Hepatocyte (in vitro differentiated cells): ENCODE results near the gene MYO1D.

Experiments used
- EZH2 ChIP-seq: fragments of 200-600 bp; sonication (generic); IDR thresholded peaks from 2 replicates; pipeline ENCODE4 v1.6.1; 2016; ENCODE audit warnings: antibody characterized with exemption, mild to moderate bottlenecking, borderline replicate concordance
- TF ChIP-seq, protein P1 (sequence below): fragments of 200-600 bp; sonication (generic); IDR thresholded peaks from 2 replicates; pipeline ENCODE4 v1.5.1; 2016; ENCODE audit warnings: antibody characterized with exemption, mild to moderate bottlenecking; ENCODE audit not compliant: poor library complexity

DNA sequence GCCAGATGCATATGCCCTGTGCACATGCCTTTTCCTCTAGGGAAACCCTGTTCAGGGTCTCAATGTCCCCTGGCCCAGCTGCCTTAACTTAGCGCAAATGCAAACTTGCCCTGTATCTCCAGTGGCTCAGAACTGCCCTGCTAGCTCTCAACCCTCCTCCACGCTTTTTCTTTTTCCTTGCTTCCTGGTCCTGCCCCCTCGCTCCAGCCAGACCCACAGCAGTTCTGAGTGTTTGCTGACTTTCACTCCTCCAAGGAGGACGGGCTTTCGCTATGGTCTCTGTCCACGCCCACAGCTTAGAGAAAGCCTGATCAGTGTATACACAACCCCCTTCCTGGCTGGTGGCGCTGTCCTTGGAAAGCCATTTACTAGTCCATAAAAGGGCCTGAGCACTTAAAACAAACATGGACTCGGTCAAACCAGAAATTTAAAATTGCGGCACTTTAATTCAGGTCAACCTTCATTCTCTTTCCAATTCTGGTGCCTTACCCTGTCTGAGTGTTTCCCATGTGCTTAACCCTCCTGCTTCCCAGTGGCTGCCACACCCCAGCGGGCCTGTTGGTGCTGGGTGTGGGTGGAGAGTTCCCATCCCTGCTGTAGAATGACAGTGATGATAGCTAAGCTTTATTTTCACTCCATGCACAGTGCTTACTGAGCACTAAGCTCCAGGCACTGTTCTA, 35.4 kb upstream of the MYO1D start:
- TF ChIP-seq, protein P1, sequence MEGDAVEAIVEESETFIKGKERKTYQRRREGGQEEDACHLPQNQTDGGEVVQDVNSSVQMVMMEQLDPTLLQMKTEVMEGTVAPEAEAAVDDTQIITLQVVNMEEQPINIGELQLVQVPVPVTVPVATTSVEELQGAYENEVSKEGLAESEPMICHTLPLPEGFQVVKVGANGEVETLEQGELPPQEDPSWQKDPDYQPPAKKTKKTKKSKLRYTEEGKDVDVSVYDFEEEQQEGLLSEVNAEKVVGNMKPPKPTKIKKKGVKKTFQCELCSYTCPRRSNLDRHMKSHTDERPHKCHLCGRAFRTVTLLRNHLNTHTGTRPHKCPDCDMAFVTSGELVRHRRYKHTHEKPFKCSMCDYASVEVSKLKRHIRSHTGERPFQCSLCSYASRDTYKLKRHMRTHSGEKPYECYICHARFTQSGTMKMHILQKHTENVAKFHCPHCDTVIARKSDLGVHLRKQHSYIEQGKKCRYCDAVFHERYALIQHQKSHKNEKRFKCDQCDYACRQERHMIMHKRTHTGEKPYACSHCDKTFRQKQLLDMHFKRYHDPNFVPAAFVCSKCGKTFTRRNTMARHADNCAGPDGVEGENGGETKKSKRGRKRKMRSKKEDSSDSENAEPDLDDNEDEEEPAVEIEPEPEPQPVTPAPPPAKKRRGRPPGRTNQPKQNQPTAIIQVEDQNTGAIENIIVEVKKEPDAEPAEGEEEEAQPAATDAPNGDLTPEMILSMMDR, result no peak
- no peak for TF ChIP-seq EZH2
